GM19452 (cell line): ENCODE results near the gene ZNF775.
A peak's percentile ranks its signal among the peaks of the same experiment; 100 is the strongest.

Experiments used
- ATAC-seq: cut with Tn5 transposase; IDR thresholded peaks from one replicate; pipeline ENCODE4 v1.9.1; 2021; ENCODE audit not compliant: unreplicated experiment

ZNF775 gene

DNA sequence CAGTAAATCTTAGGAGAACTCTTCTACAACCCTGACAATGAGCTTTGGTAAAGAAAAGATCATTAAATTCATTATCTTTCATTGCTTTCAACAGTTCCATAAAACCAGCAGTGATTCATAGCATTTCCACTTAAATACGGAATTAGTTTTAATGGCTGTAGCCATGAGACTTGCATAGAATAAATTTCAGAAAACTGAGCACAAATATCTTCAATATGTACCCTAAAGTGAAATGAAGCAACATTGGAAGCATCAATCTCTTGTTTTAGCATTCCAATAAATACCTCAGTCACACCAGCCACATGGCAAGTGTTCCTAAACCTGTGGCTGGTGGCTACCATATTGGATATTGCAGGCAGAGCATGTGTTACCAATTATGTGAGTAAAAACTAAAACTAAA lies 34.1 kb upstream of the ZNF775 start:
- no peak for ATAC-seq

DNA sequence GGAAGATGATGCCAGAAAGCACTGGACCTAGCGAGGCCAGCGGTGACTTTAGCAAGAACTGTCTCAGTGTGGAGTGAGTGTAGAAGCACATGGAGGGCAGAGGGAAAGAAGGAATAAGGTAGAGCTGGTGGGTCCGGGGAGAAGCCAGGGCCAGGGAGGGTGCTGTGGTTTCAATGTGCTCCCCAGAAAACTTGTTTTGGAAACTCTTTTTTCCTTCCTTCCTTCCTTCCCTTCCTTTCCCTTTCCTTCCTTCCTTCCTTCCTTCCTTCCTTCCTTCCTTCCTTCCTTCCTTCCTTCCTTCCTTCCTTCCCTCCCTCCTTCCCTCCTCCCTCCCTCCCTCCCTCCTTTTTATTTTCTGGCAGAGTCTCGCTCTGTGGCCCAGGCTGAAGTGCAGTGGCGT lies 32.2 kb upstream of the ZNF775 start:
- ATAC-seq: no peak

DNA sequence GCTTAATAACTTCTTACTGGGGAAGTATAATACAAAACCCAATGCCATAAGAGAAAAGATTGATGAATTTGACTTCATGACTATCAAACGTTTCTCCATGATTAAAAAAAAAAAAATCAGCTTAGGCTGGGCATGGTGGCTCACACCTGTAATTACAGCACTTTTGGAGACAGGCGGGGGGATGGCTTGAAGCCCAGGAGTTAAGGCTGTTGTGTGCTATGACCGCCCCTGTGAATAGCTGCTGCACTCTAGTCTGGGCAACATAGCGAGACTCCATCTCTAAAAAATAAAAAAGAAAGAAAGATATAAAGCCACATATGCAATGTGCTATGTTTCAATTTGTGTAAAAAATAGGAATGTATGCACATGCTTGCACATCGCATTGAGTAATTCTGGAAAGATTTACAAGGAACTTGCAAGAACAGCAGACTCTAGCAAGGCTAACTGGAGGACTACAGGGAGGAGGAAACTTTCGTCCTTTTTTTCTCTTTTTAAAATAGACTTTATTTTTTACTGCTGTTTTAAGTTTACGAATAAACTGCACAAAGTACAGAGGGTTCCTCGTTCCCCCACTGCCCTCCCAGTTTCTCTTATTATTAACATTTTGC lies 27.4 kb upstream of the ZNF775 start:
- no peak for ATAC-seq

DNA sequence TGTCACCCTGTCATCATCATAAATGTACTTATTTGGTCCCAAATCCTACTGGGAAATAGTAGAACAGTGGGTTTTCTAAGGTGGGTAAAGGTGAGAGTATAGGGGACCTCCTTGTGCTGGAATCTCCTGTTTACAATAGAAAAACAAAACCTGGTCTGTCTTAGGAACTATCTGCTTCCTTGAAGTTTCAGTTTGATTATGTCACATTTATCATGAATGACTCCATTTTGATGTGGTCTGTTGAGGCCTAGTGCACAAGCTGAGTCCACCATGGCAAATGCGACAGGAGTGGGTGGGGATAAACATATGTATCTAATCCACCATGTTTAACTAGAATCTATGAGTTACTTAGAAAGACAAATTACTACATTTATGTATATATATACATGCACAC lies 23.5 kb upstream of the ZNF775 start:
- ATAC-seq: no peak

DNA sequence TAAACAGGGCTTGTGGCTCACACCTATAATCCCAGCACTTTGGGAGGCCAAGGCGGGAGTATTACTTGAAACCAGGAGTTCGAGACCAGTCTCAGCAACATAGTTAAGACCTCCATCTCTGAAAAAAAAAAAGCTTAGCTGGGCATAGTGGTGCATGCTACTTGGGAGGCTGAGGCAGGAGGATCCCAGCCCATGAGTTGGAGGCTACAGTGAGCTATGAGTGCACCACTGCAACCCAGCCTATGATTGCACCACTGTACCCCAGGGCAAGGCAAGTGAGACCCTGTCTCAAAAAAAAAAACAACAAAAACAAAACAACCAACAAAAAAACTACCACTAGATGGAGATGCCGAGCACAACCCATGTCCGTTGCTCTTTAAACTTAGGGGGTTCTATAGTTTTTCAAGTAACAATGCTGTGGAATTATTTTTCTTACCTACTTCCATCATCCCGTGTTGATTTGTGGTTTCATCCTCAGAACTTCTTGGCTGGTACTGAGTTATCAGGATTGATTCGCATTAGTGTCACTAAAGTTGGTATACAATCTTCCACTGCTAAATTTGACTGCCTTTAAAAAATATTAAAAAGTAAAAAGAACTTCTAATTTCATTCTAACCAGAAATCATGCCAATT lies 22.7 kb upstream of the ZNF775 start:
- no peak for ATAC-seq

DNA sequence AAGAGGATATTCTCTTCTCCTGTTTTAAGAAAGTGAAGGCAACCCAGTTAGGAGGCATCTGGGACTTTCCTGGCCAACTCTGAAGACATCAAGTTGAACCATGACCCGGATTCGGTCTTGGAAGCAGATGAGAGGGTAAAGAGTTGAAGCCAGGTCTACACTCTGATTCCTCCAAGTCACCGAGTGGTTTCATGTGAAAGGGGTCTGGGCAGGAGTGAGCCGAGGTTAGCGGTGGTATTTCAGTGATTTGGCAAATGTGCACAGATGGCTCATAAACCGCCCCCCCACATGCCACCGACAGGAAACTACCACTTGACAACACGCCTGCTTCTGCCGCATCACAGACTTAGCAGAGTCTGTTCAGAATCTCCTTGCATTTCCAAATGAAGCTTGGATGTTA lies 21.9 kb upstream of the ZNF775 start:
- ATAC-seq: peak; percentile 61

DNA sequence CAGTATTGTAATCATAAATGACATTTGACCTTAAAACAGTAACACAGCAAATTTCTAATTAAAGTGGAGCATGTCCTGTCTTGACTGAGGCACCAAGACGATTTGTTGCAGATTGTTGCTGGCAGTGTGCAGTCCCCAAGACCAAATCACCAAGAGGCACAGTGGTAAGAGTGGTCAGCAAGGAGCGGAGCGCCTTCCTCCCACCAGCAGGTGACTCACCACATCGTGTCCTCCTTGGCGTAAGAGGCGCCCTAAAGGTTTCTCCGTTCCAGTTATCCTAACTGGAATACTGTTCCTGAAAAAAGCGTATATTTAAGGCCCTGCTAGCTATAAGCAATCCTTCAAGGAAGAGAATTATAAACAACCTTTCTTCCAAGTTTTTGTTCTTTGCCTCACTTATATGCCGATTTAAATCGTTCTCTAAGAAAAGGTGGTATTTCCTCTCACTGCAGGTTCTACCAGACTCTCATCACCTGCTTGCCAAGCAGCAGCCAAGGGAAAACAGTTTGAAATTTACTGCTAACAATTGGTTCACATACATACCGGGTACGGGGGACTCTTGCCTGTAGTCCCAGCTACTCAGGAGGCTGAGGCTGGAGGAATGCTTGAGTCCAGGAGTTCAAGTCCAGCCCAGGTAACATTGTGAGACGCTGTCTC lies 21.2 kb upstream of the ZNF775 start:
- ATAC-seq: peak; percentile 13

DNA sequence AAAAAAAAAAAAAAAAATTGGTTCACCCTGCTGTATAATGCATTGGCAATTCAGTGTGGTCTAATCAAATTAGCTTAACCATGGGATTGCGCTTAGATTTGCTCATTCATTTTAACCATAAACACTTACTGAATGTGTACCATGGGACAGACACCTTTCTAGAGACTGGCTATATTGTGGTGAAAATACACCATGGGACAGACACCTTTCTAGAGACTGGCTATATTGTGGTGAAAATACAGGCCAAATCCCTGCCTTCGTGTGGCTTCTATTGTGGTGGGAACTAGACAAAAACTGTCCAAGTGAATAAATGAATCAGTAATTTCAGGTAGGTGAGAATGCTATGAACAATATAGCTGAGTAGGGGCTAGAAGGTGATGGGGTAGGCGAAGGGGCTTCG lies 20.7 kb upstream of the ZNF775 start:
- ATAC-seq: no peak

DNA sequence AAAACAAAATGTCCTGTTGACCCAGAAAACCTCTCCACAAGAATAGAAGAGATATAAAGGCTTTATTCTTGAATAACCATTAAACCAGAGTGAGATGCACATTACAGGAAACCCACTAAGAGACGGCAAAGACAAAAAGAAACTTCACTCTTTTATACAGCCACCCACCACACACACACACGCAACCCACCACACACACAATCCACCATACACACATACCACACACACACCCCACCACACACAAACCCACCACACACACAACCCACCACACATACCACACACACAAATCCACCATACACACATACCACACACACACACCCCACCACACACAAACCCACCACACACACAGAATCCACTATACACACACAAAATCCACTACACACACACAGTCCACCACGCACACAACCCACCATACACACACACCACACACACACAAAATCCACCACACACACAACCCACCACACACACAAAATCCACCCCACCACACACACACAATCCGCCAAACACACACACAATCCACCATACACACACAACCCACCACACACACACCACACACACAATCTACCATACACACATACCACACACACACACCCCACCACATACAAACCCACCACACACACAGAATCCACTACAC lies 20.0 kb upstream of the ZNF775 start:
- no peak for ATAC-seq

DNA sequence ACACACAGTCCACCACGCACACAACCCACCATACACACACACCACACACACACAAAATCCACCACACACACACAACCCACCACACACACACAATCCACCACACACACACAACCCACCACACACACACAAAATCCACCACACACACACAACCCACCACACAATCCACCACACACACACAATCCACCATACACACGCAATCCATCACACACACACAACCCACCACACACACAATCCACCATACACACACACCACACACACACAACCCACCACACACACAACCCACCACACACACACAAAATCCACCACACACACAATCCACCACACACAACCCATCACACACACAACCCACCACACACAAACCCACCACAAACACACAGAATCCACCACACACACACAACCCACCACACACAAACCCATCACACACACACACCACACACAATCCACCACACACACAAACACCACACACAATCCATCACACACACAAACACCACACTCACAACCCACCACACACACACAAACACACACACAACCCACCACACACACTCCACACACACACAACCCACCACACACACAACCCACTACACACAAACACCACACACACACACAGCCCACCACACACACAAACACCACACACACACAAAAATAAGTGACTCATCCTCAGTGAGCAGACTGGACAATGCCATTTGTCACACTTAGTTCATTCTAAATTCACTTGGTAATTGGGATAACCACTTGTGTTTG lies 19.3 kb upstream of the ZNF775 start:
- ATAC-seq: no peak

DNA sequence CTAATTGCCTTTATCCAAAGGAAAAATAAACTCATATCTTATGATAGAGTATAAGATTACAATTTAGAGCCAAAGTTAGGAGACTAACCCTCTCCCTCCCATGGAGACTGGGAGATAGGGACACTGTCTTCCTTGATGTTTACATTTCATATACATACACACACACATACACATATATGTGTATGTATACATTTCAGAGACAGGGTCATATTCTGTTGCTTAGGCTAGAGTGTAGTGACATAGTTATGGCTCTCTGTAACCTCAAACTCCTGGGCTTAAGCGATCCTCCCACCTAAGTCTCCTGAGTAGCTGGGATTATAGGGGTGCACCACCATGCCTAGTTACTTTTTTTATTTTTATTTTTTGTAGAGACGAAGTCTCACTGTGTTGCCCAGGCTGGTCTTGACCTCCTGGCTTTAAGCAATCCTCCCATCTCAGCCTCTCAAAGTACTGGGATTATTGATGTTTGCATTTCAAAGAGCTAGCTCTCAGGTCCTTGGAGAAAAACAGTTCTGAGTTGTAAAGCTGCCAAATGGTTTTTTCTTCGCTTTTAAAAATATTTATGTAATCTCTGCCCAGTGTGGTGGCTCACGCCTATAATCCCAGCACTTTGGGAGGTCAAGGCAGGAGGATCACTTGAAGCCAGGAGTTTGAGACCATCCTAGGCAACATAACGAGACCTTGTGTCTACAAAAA lies 18.6 kb upstream of the ZNF775 start:
- no peak for ATAC-seq

DNA sequence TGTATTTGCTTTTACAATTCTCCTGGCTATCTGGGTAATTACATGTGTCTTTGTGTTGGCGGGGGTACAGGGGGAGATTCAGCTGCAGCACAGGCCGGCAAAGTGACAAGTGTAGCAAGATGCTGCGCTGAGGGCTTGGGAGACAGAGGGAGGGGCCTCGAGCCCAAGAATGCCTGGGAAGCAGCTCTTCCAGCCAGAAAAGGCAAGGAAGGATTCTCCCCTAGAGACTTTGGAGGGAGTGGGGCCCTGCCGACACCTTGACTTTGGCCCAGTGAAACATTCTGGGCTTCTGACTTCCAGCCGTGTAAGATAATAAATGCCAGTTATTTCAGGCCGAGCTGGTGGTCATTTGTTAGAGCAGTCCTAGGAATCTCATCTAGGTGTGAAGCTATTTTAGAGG lies 17.7 kb upstream of the ZNF775 start:
- no peak for ATAC-seq

DNA sequence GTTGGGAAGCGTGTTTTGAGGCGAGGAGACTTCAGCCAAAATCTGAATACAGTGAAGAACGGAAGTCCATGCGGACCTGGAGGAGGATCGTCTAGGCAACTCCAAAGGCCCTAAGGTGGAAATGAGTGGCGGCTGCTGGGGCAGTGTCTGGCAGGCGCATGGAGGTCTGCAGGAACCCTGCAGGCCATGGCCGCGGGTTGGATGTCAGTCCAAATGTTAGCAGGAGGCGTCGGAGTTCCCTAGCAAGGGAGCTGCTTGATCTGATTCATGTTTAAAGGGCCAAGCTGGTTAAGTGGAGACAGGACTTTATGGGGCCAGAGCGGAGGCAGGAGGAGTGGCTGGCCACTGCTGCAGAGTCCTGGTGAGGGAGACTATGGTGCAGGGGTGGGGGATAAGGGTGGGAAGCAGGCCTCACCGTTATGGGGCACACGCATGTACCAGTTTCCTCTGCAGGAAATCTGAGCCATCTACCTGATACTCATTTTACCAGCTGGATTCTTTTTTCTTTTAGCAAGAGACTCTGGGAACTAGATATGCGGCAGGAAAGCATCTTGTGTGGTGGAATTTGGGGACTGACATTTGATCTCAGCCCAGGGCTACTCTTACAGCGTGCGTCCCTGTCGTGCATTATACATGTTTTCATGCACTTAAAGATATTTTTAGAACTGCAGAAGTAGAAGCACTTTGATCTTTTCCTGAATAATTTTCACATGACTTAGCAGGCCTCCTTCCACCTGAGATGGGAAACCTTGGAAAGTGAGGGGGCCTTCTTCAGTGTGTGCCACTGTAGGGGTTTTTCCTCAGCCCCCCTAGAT lies 17.1 kb upstream of the ZNF775 start:
- no peak for ATAC-seq

DNA sequence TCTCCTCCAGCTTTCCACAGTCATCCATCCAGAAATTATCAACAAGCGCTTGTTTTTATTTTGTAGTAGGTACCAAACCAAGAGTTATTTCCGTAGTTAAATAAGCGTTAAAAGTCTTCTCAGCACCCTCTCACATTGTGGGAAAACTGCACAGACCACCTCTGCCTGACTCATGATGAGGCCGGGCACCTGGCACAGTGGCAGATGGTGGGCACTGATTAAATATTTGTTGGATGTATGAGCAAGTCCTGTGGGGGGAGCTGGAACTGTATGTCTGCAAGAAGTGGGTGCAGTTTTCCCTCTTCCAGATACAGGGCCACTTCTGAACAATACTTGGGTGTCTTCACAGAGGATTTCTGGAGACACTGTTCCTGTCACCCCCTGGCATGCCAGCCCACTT lies 15.8 kb upstream of the ZNF775 start:
- ATAC-seq: no peak

DNA sequence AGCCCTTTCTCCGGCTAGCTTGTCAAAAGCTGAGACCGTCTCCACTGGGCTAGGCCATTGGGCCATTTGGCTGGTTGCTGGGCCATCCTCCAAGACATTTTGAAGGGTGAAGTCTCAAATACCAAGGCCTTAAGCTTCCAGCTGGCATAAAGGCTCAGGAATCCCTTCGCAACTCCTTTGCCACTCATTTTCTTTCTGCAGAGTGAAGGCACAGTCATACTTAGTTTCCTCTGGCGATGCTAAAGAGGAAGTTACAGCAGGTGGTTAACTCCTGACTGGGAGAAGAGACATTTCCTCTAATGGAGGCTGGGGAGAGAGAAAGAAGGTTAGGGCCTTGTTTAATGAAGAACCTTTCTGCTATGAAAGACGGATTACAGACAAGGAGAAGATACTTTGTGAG lies 15.3 kb upstream of the ZNF775 start:
- ATAC-seq: no peak

DNA sequence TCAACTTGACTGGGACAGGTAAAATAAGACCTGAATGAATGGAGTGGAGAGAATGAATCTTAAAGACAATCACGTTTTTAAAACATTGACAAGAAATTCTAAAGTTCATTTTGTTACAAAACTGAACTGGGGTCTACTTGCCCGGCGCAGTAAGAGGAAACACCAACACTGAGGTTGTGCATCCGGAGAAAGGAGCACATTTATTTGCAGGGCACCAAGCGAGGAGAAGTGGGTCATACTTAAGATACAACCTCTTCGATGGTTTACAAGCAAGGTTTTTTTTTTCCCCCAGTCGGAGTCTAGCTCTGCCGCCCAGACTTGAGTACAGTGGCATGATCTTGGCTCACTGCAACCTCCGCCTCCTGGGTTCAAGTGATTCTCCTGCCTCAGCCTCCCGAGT lies 13.9 kb upstream of the ZNF775 start:
- ATAC-seq: no peak

DNA sequence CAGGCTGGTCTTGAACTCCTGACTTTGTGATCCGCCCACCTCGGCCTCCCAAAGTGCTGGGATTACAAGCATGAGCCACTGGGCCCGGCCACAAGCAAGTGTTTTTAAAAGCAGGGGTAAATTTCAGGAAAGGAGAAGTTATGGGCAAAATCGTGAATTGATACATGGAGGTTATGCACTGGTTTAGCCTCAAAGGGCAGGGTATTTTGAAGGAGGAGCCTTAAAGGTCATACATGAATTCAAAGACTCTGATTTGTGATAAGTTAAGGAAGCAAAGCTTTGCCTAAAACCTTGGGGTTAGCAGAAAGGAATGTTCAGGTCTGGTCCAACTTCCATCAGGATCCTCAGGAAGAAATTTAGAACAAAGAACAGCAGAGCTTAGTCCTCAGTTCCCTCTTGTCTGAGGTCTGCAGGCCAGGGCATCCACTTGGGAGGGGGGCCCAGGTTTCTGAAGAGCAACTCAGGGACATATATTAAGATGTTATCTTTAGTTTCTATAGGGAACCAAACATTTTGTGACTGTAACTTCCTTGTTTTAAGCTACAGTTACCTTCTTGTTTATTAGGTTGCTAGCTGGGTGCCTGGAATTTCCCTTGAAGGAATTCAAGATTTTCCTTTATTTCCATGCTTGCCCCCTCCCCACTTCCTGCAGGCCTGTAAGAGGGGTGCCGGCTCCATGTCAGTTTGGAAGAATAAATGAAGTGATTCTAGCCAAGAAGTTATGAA lies 13.3 kb upstream of the ZNF775 start:
- no peak for ATAC-seq

DNA sequence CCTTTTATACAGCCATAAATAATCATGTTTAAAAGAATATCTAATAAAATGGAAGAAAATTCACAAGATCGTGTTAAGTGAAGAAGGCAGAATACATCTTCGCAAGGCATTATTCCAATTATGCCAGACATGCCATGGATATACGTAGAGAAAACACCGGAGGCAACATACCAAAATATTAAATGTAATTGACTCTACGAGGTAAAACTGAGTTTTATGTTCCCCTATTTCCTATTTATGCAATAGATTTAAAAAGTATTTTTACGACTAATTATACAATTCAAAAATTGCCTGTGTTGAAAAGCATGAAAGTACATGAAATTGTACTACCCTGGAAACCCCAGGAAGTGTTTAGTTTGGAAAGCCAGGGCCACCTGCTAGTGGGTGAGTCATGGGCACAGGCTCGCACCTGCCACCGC lies 11.4 kb upstream of the ZNF775 start:
- no peak for ATAC-seq

DNA sequence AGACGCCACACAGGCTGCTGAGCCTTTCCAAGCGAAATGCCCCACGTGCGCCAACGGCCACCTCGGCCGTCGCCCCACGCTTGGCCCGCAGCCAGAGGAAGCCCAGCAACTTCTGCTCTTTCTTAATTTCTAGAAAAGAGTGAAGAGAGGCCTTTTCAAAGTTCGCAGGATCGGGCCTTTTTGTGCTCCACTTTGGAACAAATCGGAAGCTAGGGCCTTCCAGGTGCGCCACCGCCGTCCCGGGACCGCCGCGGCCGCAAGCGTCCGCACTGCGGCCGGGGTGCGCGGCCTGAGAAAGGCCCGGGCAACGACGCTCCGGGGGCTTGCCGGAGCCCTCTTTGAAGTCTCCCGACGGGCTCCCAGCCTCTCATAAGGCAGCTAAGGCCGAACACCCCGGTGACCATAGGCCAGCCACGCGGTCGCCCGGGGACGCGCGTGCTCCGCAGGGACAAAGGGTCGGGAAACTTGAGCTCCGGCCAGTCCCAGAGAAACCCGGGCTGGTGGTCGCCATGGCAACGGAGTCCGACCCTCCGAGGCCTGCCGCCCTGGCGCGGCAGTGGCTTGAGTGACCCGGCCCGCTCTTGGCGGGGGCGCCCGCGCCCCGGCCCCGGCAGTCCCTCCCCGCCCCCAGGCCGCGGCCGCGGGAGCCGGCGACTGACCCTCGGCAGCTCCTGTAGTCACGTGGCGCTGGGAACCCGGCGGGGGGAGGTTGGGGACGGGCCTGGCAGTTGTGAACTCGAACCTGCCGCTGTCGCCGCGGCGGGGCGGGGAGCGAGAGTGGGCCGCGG lies 10.8 kb upstream of the ZNF775 start, which contains the start of gene REPIN1:
TSS of gene REPIN1 (plus strand) at position 727 of the 788 bp plus-strand sequence. CDS start 890 bp downstream, outside the sequence.
- peak; percentile 52 for ATAC-seq
